HEK293T (cell line): ENCODE data around the gene OGDH.

Experiments
- CTCF ChIA-PET: fragments of 350-600 bp; formaldehyde crosslinking; extraction: SDS; loops from one replicate; lab custom pipeline; 2021; ENCODE audit warnings: antibody characterized with exemption, inconsistent platforms; lab: Yijun Ruan, JAX
- POLR2A ChIA-PET: fragments of 350-600 bp; formaldehyde crosslinking; extraction: SDS; loops from one replicate; lab custom pipeline; 2020; ENCODE audit warnings: antibody characterized with exemption, inconsistent platforms; lab: Yijun Ruan, JAX
- DNase-seq: peaks from one replicate; pipeline ENCODE4 v3.0.0; 2012; ENCODE audit warnings: mixed read lengths; ENCODE audit errors: extremely low spot score
- ARNT ChIP-seq: fragments of 450-650 bp; IDR thresholded peaks from 2 replicates; pipeline ENCODE4 v1.6.1; 2017; ENCODE audit warnings: mild to moderate bottlenecking
- BHLHE40 ChIP-seq: fragments of 450-650 bp; IDR thresholded peaks from 2 replicates; pipeline ENCODE4 v1.6.1; 2016; ENCODE audit warnings: mild to moderate bottlenecking, moderate library complexity, borderline replicate concordance
- CTBP1 ChIP-seq: fragments of 450-650 bp; IDR thresholded peaks from 2 replicates; pipeline ENCODE4 v1.6.1; 2016; ENCODE audit warnings: borderline replicate concordance
- ELF4 ChIP-seq: fragments of 450-650 bp; IDR thresholded peaks from 2 replicates; pipeline ENCODE4 v1.6.1; 2017; ENCODE audit warnings: antibody characterized with exemption
- FOXA1 ChIP-seq: fragments of 450-650 bp; IDR thresholded peaks from 2 replicates; pipeline ENCODE4 v1.6.1; 2016; ENCODE audit warnings: mild to moderate bottlenecking
- FOXK2 ChIP-seq: fragments of 450-650 bp; IDR thresholded peaks from 2 replicates; pipeline ENCODE4 v1.6.1; 2016; ENCODE audit warnings: mild to moderate bottlenecking
- FOXM1 ChIP-seq: fragments of 450-650 bp; IDR thresholded peaks from 2 replicates; pipeline ENCODE4 v1.6.1; 2017; ENCODE audit warnings: mild to moderate bottlenecking, borderline replicate concordance
- HDGF ChIP-seq: fragments of 450-650 bp; IDR thresholded peaks from 2 replicates; pipeline ENCODE4 v1.6.1; 2017; ENCODE audit warnings: antibody characterized with exemption, borderline replicate concordance
- L3MBTL2 ChIP-seq: fragments of 450-650 bp; conservative IDR thresholded peaks from 2 replicates; pipeline ENCODE4 v1.6.1; 2016; ENCODE audit warnings: mild to moderate bottlenecking
- LEF1 ChIP-seq: fragments of 450-650 bp; IDR thresholded peaks from 2 replicates; pipeline ENCODE4 v1.6.1; 2017; ENCODE audit warnings: mild to moderate bottlenecking, borderline replicate concordance
- NFRKB ChIP-seq: fragments of 450-650 bp; IDR thresholded peaks from 2 replicates; pipeline ENCODE4 v1.6.1; 2016; ENCODE audit warnings: mild to moderate bottlenecking, moderate library complexity
- PKNOX1 ChIP-seq: fragments of 450-650 bp; IDR thresholded peaks from 2 replicates; pipeline ENCODE4 v1.6.1; 2016
- SP1 ChIP-seq: fragments of 450-650 bp; IDR thresholded peaks from 2 replicates; pipeline ENCODE4 v1.6.1; 2017
- SUZ12 ChIP-seq: fragments of 450-650 bp; IDR thresholded peaks from 2 replicates; pipeline ENCODE4 v1.6.1; 2016; ENCODE audit warnings: mild to moderate bottlenecking
- TARDBP ChIP-seq: fragments of 450-650 bp; IDR thresholded peaks from 2 replicates; pipeline ENCODE4 v1.6.1; 2016
- ZNF384 ChIP-seq: fragments of 450-650 bp; IDR thresholded peaks from 2 replicates; pipeline ENCODE4 v1.6.1; 2016

Gene OGDH

GRCh38 chr7:44733708-44734481, 127.5 kb downstream of the OGDH start:
- TF ChIP-seq ELF4 (no peak), CTBP1 (no peak), LEF1 (no peak), PKNOX1 (no peak), FOXA1 (no peak), SUZ12 (no peak), SP1 (no peak), HDGF (no peak), ARNT (no peak)
- CTCF ChIA-PET: no interaction called here
- POLR2A ChIA-PET: no interaction called here
- no peak for DNase-seq

GRCh38 chr7:44735403-44736165, 129.2 kb downstream of the OGDH start:
- TF ChIP-seq TARDBP: no peak
- no peak for TF ChIP-seq ZNF384
- TF ChIP-seq ELF4: no peak
- TF ChIP-seq SP1: no peak
- DNase-seq: no peak
- CTCF ChIA-PET: no interaction called here
- POLR2A ChIA-PET: interaction anchor here (0.8 kb wide), 1 partner anchor 12 kb away, joined by 3 read pairs; no protein-coding TSS in a partner anchor

GRCh38 chr7:44736896-44737295, 130.5 kb downstream of the OGDH start:
- peak; percentile 2 for DNase-seq
- ChIA-PET CTCF (no interaction called here), POLR2A (no interaction called here)
- TF ChIP-seq ZNF384 (no peak), TARDBP (no peak)

- TF ChIP-seq BHLHE40 (no peak), L3MBTL2 (no peak), ARNT (no peak), SP1 (no peak), CTBP1 (no peak), SUZ12 (no peak), LEF1 (no peak)
- CTCF ChIA-PET: no interaction called here
- POLR2A ChIA-PET: interaction anchor here (1.1 kb wide), 1 partner anchor 10 kb away, joined by 3 read pairs; no protein-coding TSS in a partner anchor
- no peak for DNase-seq
Measured at GRCh38 chr7:44738051-44738723, 131.8 kb downstream of the OGDH start.

- ChIA-PET CTCF (no interaction called here), POLR2A (no interaction called here)
- DNase-seq: peak; percentile 3
- TF ChIP-seq FOXA1 (no peak), NFRKB (no peak), FOXM1 (no peak), BHLHE40 (no peak), SUZ12 (no peak), LEF1 (no peak)
Measured at GRCh38 chr7:44738876-44739665, 132.6 kb downstream of the OGDH start.

- POLR2A ChIA-PET: no interaction called here
- DNase-seq: peak; percentile 3
- CTCF ChIA-PET: no interaction called here
- TF ChIP-seq CTBP1 (no peak), HDGF (no peak), TARDBP (no peak), LEF1 (no peak), BHLHE40 (no peak), PKNOX1 (no peak), ZNF384 (no peak)
Measured at GRCh38 chr7:44740055-44740454, 133.6 kb downstream of the OGDH start.

GRCh38 chr7:44743750-44744149, 137.3 kb downstream of the OGDH start:
- CTCF ChIA-PET: no interaction called here
- POLR2A ChIA-PET: no interaction called here
- DNase-seq: no peak
- no peak for TF ChIP-seq BHLHE40
- no peak for TF ChIP-seq FOXK2
- TF ChIP-seq LEF1: no peak
- no peak for TF ChIP-seq TARDBP
